ENCODE data around the gene NELFCD.

Gene NELFCD

GRCh38 chr20:58984691-58985090 lies 3.6 kb downstream of the NELFCD start:
- Histone ChIP-seq H3K4me1 (ENCODE audit: control insufficient read depth in 5 of 5, insufficient read depth in 5 of 5, low read length in 5 of 5) (peaks cover 0 to 43% (median 37%) of the 10 kb centered on the region in 5 donors), H3K27ac (ENCODE audit: low read depth, low read length) (no peak overlapping the region), H3K27me3 (ENCODE audit: control insufficient read depth in 5 of 5, insufficient read depth in 4 of 5, low read length in 5 of 5) (no peaks in the 10 kb centered on the region), H3K9me3 (ENCODE audit: control insufficient read depth in 5 of 5, low read length in 5 of 5) (no peaks in the 10 kb centered on the region), H3K36me3 (ENCODE audit: control insufficient read depth in 5 of 5, insufficient read depth in 5 of 5, low read length in 5 of 5) (peaks cover 0 to 38% (median 35%) of the 10 kb centered on the region in 5 donors), H3K4me3 (ENCODE audit: low read depth in 1 of 5, low read length in 5 of 5) (no peak overlapping the region), H3K9ac (ENCODE audit: low read length in 5 of 5) (no peak overlapping the region)

- Histone ChIP-seq H3K4me3 (ENCODE audit: low read depth in 1 of 5, low read length in 5 of 5) (no peak overlapping the region), H3K9me3 (ENCODE audit: control insufficient read depth in 5 of 5, low read length in 5 of 5) (no peaks in the 10 kb centered on the region), H3K4me1 (ENCODE audit: control insufficient read depth in 5 of 5, insufficient read depth in 5 of 5, low read length in 5 of 5) (peaks cover 0 to 41% (median 37%) of the 10 kb centered on the region in 5 donors), H3K9ac (ENCODE audit: low read length in 5 of 5) (no peak overlapping the region), H3K36me3 (ENCODE audit: control insufficient read depth in 5 of 5, insufficient read depth in 5 of 5, low read length in 5 of 5) (peaks cover 3 to 47% (median 42%) of the 10 kb centered on the region in 5 donors), H3K27ac (ENCODE audit: low read depth, low read length) (no peak overlapping the region), H3K27me3 (ENCODE audit: control insufficient read depth in 5 of 5, insufficient read depth in 4 of 5, low read length in 5 of 5) (no peaks in the 10 kb centered on the region)
Measured at GRCh38 chr20:58985656-58986055, 4.6 kb downstream of the NELFCD start.

GRCh38 chr20:58986286-58986967 lies 5.4 kb downstream of the NELFCD start:
- Histone ChIP-seq H3K9me3 (ENCODE audit: control insufficient read depth in 5 of 5, low read length in 5 of 5) (no peaks in the 10 kb centered on the region), H3K27ac (ENCODE audit: low read depth, low read length) (no peak overlapping the region), H3K27me3 (ENCODE audit: control insufficient read depth in 5 of 5, insufficient read depth in 4 of 5, low read length in 5 of 5) (no peaks in the 10 kb centered on the region), H3K9ac (ENCODE audit: low read length in 5 of 5) (no peak overlapping the region), H3K4me3 (ENCODE audit: low read depth in 1 of 5, low read length in 5 of 5) (no peak overlapping the region), H3K36me3 (ENCODE audit: control insufficient read depth in 5 of 5, insufficient read depth in 5 of 5, low read length in 5 of 5) (peaks cover 5 to 55% (median 49%) of the 10 kb centered on the region in 5 donors), H3K4me1 (ENCODE audit: control insufficient read depth in 5 of 5, insufficient read depth in 5 of 5, low read length in 5 of 5) (peaks cover 0 to 41% (median 37%) of the 10 kb centered on the region in 5 donors)

- Histone ChIP-seq H3K9ac (ENCODE audit: low read length in 5 of 5) (no peak overlapping the region), H3K9me3 (ENCODE audit: control insufficient read depth in 5 of 5, low read length in 5 of 5) (no peaks in the 10 kb centered on the region), H3K27me3 (ENCODE audit: control insufficient read depth in 5 of 5, insufficient read depth in 4 of 5, low read length in 5 of 5) (no peaks in the 10 kb centered on the region), H3K4me1 (ENCODE audit: control insufficient read depth in 5 of 5, insufficient read depth in 5 of 5, low read length in 5 of 5) (peaks cover 0 to 36% (median 33%) of the 10 kb centered on the region in 5 donors), H3K4me3 (ENCODE audit: low read depth in 1 of 5, low read length in 5 of 5) (no peak overlapping the region), H3K27ac (ENCODE audit: low read depth, low read length) (no peak overlapping the region), H3K36me3 (ENCODE audit: control insufficient read depth in 5 of 5, insufficient read depth in 5 of 5, low read length in 5 of 5) (peaks cover 9 to 61% (median 55%) of the 10 kb centered on the region in 5 donors)
Measured at GRCh38 chr20:58986968-58987517, 6.0 kb downstream of the NELFCD start.

GRCh38 chr20:58987790-58988564 lies 6.9 kb downstream of the NELFCD start:
- Histone ChIP-seq H3K4me1 (ENCODE audit: control insufficient read depth in 5 of 5, insufficient read depth in 5 of 5, low read length in 5 of 5) (peaks cover 0 to 26% (median 24%) of the 10 kb centered on the region in 5 donors), H3K27me3 (ENCODE audit: control insufficient read depth in 5 of 5, insufficient read depth in 4 of 5, low read length in 5 of 5) (no peaks in the 10 kb centered on the region), H3K27ac (ENCODE audit: low read depth, low read length) (no peak overlapping the region), H3K36me3 (ENCODE audit: control insufficient read depth in 5 of 5, insufficient read depth in 5 of 5, low read length in 5 of 5) (peaks cover 12 to 69% (median 64%) of the 10 kb centered on the region in 5 donors), H3K9ac (ENCODE audit: low read length in 5 of 5) (no peak overlapping the region), H3K9me3 (ENCODE audit: control insufficient read depth in 5 of 5, low read length in 5 of 5) (no peaks in the 10 kb centered on the region), H3K4me3 (ENCODE audit: low read depth in 1 of 5, low read length in 5 of 5) (no peak overlapping the region)

- no peak overlapping the region for H3K27ac ChIP-seq (ENCODE audit: low read depth, low read length)
- H3K9me3 ChIP-seq (ENCODE audit: control insufficient read depth in 5 of 5, low read length in 5 of 5), result no peaks in the 10 kb centered on the region
- H3K36me3 ChIP-seq (ENCODE audit: control insufficient read depth in 5 of 5, insufficient read depth in 5 of 5, low read length in 5 of 5), result peaks cover 13 to 74% (median 70%) of the 10 kb centered on the region in 5 donors
- no peaks in the 10 kb centered on the region for H3K27me3 ChIP-seq (ENCODE audit: control insufficient read depth in 5 of 5, insufficient read depth in 4 of 5, low read length in 5 of 5)
- H3K9ac ChIP-seq (ENCODE audit: low read length in 5 of 5), result no peak overlapping the region
- H3K4me1 ChIP-seq (ENCODE audit: control insufficient read depth in 5 of 5, insufficient read depth in 5 of 5, low read length in 5 of 5), result peaks cover 0 to 24% (median 23%) of the 10 kb centered on the region in 5 donors
- no peak overlapping the region for H3K4me3 ChIP-seq (ENCODE audit: low read depth in 1 of 5, low read length in 5 of 5)
Measured at GRCh38 chr20:58988565-58988882, 7.5 kb downstream of the NELFCD start.

GRCh38 chr20:58989196-58989595 lies 8.1 kb downstream of the NELFCD start:
- peaks cover 15 to 81% (median 76%) of the 10 kb centered on the region in 5 donors for H3K36me3 ChIP-seq (ENCODE audit: control insufficient read depth in 5 of 5, insufficient read depth in 5 of 5, low read length in 5 of 5)
- peaks cover 0 to 17% (median 17%) of the 10 kb centered on the region in 5 donors for H3K4me1 ChIP-seq (ENCODE audit: control insufficient read depth in 5 of 5, insufficient read depth in 5 of 5, low read length in 5 of 5)
- H3K4me3 ChIP-seq (ENCODE audit: low read depth in 1 of 5, low read length in 5 of 5), result no peak overlapping the region
- no peak overlapping the region for H3K27ac ChIP-seq (ENCODE audit: low read depth, low read length)
- no peaks in the 10 kb centered on the region for H3K27me3 ChIP-seq (ENCODE audit: control insufficient read depth in 5 of 5, insufficient read depth in 4 of 5, low read length in 5 of 5)
- no peaks in the 10 kb centered on the region for H3K9me3 ChIP-seq (ENCODE audit: control insufficient read depth in 5 of 5, low read length in 5 of 5)
- H3K9ac ChIP-seq (ENCODE audit: low read length in 5 of 5), result no peak overlapping the region

GRCh38 chr20:58990651-58991445 lies 9.8 kb downstream of the NELFCD start:
- Histone ChIP-seq H3K27ac (ENCODE audit: low read depth, low read length) (no peak overlapping the region), H3K27me3 (ENCODE audit: control insufficient read depth in 5 of 5, insufficient read depth in 4 of 5, low read length in 5 of 5) (no peaks in the 10 kb centered on the region), H3K36me3 (ENCODE audit: control insufficient read depth in 5 of 5, insufficient read depth in 5 of 5, low read length in 5 of 5) (peaks cover 15 to 96% (median 91%) of the 10 kb centered on the region in 5 donors), H3K4me1 (ENCODE audit: control insufficient read depth in 5 of 5, insufficient read depth in 5 of 5, low read length in 5 of 5) (peaks cover 0 to 3% (median under 1%) of the 10 kb centered on the region in 5 donors), H3K4me3 (ENCODE audit: low read depth in 1 of 5, low read length in 5 of 5) (no peak overlapping the region), H3K9me3 (ENCODE audit: control insufficient read depth in 5 of 5, low read length in 5 of 5) (no peaks in the 10 kb centered on the region), H3K9ac (ENCODE audit: low read length in 5 of 5) (no peak overlapping the region)

GRCh38 chr20:58991715-58992114 lies 10.7 kb downstream of the NELFCD start:
- peaks cover 15 to 99% (median 96%) of the 10 kb centered on the region in 5 donors for H3K36me3 ChIP-seq (ENCODE audit: control insufficient read depth in 5 of 5, insufficient read depth in 5 of 5, low read length in 5 of 5)
- H3K9me3 ChIP-seq (ENCODE audit: control insufficient read depth in 5 of 5, low read length in 5 of 5), result no peaks in the 10 kb centered on the region
- peaks cover 0 to 3% (median 0%) of the 10 kb centered on the region in 5 donors for H3K4me1 ChIP-seq (ENCODE audit: control insufficient read depth in 5 of 5, insufficient read depth in 5 of 5, low read length in 5 of 5)
- no peaks in the 10 kb centered on the region for H3K27me3 ChIP-seq (ENCODE audit: control insufficient read depth in 5 of 5, insufficient read depth in 4 of 5, low read length in 5 of 5)
- no peak overlapping the region for H3K4me3 ChIP-seq (ENCODE audit: low read depth in 1 of 5, low read length in 5 of 5)
- no peak overlapping the region for H3K27ac ChIP-seq (ENCODE audit: low read depth, low read length)
- no peak overlapping the region for H3K9ac ChIP-seq (ENCODE audit: low read length in 5 of 5)
